ENCODE measurements around the gene ANO4.

ANO4 gene

DNA sequence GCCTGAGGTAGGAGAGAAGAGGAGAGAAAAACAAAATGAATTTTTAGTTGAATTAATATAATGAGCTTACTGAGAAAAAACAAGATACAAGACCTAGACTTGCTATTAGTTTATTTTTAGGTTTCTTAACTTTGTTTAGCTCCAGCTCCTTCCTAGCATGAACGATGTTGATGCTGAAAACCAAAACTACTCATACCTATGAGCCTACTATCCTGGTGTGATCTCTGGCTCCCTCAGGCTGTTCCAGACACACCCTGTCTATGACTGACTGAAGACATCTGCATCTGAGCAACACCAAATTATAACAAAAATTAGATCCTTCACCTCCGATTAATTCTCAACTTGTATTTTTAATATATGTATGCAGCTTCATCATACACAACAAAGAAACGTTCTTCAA is 225.1 kb downstream of the ANO4 start:
- ATAC-seq (replicated peaks; ENCODE audit: extremely low read depth, poor library complexity, severe bottlenecking) = no peak
- Mint-ChIP-seq H3K4me3 (no peak overlapping the region), H3K36me3 (ENCODE audit: insufficient read depth) (no peaks in the 10 kb centered on the region)

DNA sequence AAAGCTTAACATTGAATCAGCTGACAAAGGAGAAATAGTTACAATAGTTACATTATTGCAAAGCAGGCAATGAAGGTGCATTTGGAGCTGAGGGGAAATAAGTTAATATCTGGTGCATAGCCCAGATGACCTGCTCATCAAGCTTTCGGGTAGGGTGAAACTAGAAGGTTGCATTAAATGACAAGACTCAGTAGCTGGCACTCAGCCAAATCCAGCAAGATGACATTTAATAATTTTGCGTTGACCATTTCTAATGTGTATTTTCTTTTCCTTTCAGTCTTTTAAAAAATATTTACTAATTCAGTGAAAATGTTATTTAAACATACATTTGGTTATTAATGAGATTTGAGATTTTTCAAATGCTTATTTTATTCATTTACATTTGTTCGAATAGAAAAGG is 226.9 kb downstream of the ANO4 start:
- no peaks in the 10 kb centered on the region for H3K9me3 Mint-ChIP-seq
- no peak overlapping the region for H3K27ac Mint-ChIP-seq (ENCODE audit: low read depth)
- ATAC-seq (replicated peaks; ENCODE audit: extremely low read depth, poor library complexity, severe bottlenecking) = no peak
- H3K4me1 Mint-ChIP-seq = no peaks in the 10 kb centered on the region
- H3K4me3 Mint-ChIP-seq = no peak overlapping the region
- H3K36me3 Mint-ChIP-seq (ENCODE audit: insufficient read depth) = no peaks in the 10 kb centered on the region
- no peaks in the 10 kb centered on the region for H3K27me3 Mint-ChIP-seq
- DNase-seq (ENCODE audit: low spot score in 2 of 2) = no peak

More for the DNA sequence above, 225.1 kb downstream of the ANO4 start:
- Mint-ChIP-seq H3K27me3 (no peaks in the 10 kb centered on the region), H3K4me1 (no peaks in the 10 kb centered on the region), H3K27ac (ENCODE audit: low read depth) (no peak overlapping the region), H3K9me3 (peaks cover 7% of the 10 kb centered on the region)
- DNase-seq (ENCODE audit: low spot score in 2 of 2) = no peak

DNA sequence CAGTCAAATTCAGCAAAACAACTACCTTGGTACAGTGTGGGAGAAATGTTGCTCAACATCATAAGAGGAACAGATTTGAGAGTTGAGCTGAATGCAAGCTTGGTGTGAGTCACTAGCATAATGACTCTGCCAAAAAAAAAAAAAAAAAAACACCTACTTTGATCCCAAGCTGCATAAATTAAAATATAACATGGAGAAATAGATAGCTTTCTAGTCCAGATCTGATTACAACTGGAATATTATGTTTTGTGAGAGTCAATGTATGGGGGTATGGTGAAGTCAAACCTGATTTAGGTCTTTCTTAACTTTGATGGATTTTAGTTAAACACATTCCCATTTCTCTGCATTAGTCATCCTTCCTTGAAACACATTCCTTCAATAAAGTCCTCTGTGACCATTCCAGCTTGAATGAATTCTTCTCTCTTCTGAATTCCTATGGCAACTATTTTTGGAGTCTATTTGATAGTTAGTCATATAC is 227.4 kb downstream of the ANO4 start:
- no peaks in the 10 kb centered on the region for H3K9me3 Mint-ChIP-seq
- H3K4me1 Mint-ChIP-seq = no peaks in the 10 kb centered on the region
- H3K4me3 Mint-ChIP-seq = no peak overlapping the region
- H3K27ac Mint-ChIP-seq (ENCODE audit: low read depth) = no peak overlapping the region
- no peaks in the 10 kb centered on the region for H3K36me3 Mint-ChIP-seq (ENCODE audit: insufficient read depth)
- no peak for DNase-seq (ENCODE audit: low spot score in 2 of 2)
- ATAC-seq (replicated peaks; ENCODE audit: extremely low read depth, poor library complexity, severe bottlenecking) = no peak
- no peaks in the 10 kb centered on the region for H3K27me3 Mint-ChIP-seq

- DNase-seq (ENCODE audit: low spot score in 2 of 2) = no peak
- no peak overlapping the region for H3K27ac Mint-ChIP-seq (ENCODE audit: low read depth)
- peaks cover 27% of the 10 kb centered on the region for H3K9me3 Mint-ChIP-seq
- H3K4me3 Mint-ChIP-seq = no peak overlapping the region
- no peak for ATAC-seq (replicated peaks; ENCODE audit: extremely low read depth, poor library complexity, severe bottlenecking)
- no peaks in the 10 kb centered on the region for H3K27me3 Mint-ChIP-seq
- peaks cover 1% of the 10 kb centered on the region for H3K36me3 Mint-ChIP-seq (ENCODE audit: insufficient read depth)
- H3K4me1 Mint-ChIP-seq = no peaks in the 10 kb centered on the region
Measured at GRCh38 chr12:101027200-101027599, 232.6 kb downstream of the ANO4 start.

GRCh38 chr12:101027816-101028215 is 233.2 kb downstream of the ANO4 start:
- DNase-seq (ENCODE audit: low spot score in 2 of 2) (no peak), ATAC-seq (replicated peaks; ENCODE audit: extremely low read depth, poor library complexity, severe bottlenecking) (no peak)
- Mint-ChIP-seq H3K4me3 (no peak overlapping the region), H3K9me3 (peaks cover 27% of the 10 kb centered on the region), H3K36me3 (ENCODE audit: insufficient read depth) (peaks cover 1% of the 10 kb centered on the region), H3K27ac (ENCODE audit: low read depth) (no peak overlapping the region), H3K27me3 (no peaks in the 10 kb centered on the region), H3K4me1 (no peaks in the 10 kb centered on the region)

- Mint-ChIP-seq H3K9me3 (peaks cover 5% of the 10 kb centered on the region), H3K4me1 (no peaks in the 10 kb centered on the region), H3K27ac (ENCODE audit: low read depth) (no peak overlapping the region), H3K27me3 (no peaks in the 10 kb centered on the region), H3K36me3 (ENCODE audit: insufficient read depth) (no peaks in the 10 kb centered on the region), H3K4me3 (no peak overlapping the region)
- DNase-seq (ENCODE audit: low spot score in 2 of 2) (no peak), ATAC-seq (replicated peaks; ENCODE audit: extremely low read depth, poor library complexity, severe bottlenecking) (no peak)
Measured at GRCh38 chr12:101038289-101038871, 243.8 kb downstream of the ANO4 start.

- DNase-seq (ENCODE audit: low spot score in 2 of 2) (no peak), ATAC-seq (replicated peaks; ENCODE audit: extremely low read depth, poor library complexity, severe bottlenecking) (no peak)
- Mint-ChIP-seq H3K36me3 (ENCODE audit: insufficient read depth) (no peaks in the 10 kb centered on the region), H3K9me3 (peaks cover 5% of the 10 kb centered on the region), H3K4me3 (no peak overlapping the region), H3K4me1 (no peaks in the 10 kb centered on the region), H3K27me3 (no peaks in the 10 kb centered on the region), H3K27ac (ENCODE audit: low read depth) (no peak overlapping the region)
Measured at GRCh38 chr12:101039848-101040531, 245.4 kb downstream of the ANO4 start.

GRCh38 chr12:101040936-101041335 is 246.4 kb downstream of the ANO4 start:
- H3K4me1 Mint-ChIP-seq = no peaks in the 10 kb centered on the region
- H3K4me3 Mint-ChIP-seq = no peak overlapping the region
- no peak overlapping the region for H3K27ac Mint-ChIP-seq (ENCODE audit: low read depth)

DNA sequence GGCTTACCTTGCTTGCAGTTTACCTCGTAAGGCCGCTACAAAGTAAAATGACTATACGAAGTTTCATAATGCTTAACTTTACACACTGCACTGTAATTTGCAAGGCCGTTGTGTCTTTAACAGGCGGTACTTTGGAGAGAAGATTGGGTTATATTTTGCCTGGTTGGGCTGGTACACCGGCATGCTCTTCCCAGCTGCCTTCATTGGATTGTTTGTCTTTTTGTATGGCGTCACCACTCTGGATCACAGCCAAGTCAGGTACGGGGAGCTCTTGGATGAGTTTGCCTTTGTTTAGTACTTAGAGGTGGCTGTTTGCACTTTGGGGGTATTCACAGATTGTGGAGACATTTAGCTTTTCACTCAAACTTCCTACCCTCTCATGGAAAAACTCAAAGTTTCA is 247.6 kb downstream of the ANO4 start:
- DNase-seq (ENCODE audit: low spot score in 2 of 2) (no peak), ATAC-seq (replicated peaks; ENCODE audit: extremely low read depth, poor library complexity, severe bottlenecking) (no peak)
- no peaks in the 10 kb centered on the region for H3K36me3 Mint-ChIP-seq (ENCODE audit: insufficient read depth)
- H3K9me3 Mint-ChIP-seq = no peaks in the 10 kb centered on the region
- no peaks in the 10 kb centered on the region for H3K27me3 Mint-ChIP-seq
- H3K27ac Mint-ChIP-seq (ENCODE audit: low read depth) = no peak overlapping the region
- H3K4me3 Mint-ChIP-seq = no peak overlapping the region
- no peaks in the 10 kb centered on the region for H3K4me1 Mint-ChIP-seq

More at GRCh38 chr12:101040936-101041335, 246.4 kb downstream of the ANO4 start:
- no peaks in the 10 kb centered on the region for H3K27me3 Mint-ChIP-seq
- peaks cover under 1% of the 10 kb centered on the region for H3K9me3 Mint-ChIP-seq
- DNase-seq (ENCODE audit: low spot score in 2 of 2) (no peak), ATAC-seq (replicated peaks; ENCODE audit: extremely low read depth, poor library complexity, severe bottlenecking) (no peak)
- H3K36me3 Mint-ChIP-seq (ENCODE audit: insufficient read depth) = no peaks in the 10 kb centered on the region

DNA sequence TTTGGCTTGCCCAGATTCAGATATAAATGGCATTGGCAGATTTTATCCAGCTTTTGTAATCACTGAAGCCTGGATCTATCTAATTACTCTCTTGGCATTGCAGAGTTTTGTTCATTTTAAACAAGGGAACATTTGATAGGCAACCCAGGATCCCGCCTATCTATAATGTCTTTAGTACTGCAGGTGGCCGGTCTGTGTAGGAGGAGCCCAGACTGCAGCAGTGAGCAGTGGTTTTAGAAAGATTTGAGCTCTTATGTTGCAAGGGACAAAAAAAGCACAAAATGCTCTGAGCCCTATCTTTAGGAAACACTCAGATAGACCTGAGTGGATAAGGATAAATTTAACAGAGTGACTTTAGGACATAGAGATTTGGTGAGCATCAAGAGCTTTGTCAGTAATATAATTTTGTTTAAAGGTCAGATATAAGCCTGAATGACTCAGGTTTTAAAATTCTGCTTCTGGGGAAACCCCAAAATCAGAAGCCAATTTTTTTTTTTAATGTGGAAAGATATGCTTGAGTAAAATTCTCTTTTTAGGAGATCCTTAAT is 250.0 kb downstream of the ANO4 start:
- ATAC-seq (replicated peaks; ENCODE audit: extremely low read depth, poor library complexity, severe bottlenecking) (no peak), DNase-seq (ENCODE audit: low spot score in 2 of 2) (no peak)
- Mint-ChIP-seq H3K27me3 (no peaks in the 10 kb centered on the region), H3K4me1 (no peaks in the 10 kb centered on the region), H3K36me3 (ENCODE audit: insufficient read depth) (no peaks in the 10 kb centered on the region), H3K4me3 (no peak overlapping the region), H3K9me3 (no peaks in the 10 kb centered on the region), H3K27ac (ENCODE audit: low read depth) (no peak overlapping the region)

- DNase-seq (ENCODE audit: low spot score in 2 of 2) (no peak), ATAC-seq (replicated peaks; ENCODE audit: extremely low read depth, poor library complexity, severe bottlenecking) (no peak)
- no peaks in the 10 kb centered on the region for H3K9me3 Mint-ChIP-seq
- no peaks in the 10 kb centered on the region for H3K4me1 Mint-ChIP-seq
- H3K4me3 Mint-ChIP-seq = no peak overlapping the region
- H3K27me3 Mint-ChIP-seq = no peaks in the 10 kb centered on the region
- no peaks in the 10 kb centered on the region for H3K36me3 Mint-ChIP-seq (ENCODE audit: insufficient read depth)
- H3K27ac Mint-ChIP-seq (ENCODE audit: low read depth) = no peak overlapping the region
Measured at GRCh38 chr12:101045486-101046464, 251.2 kb downstream of the ANO4 start.

GRCh38 chr12:101047652-101048051 is 253.1 kb downstream of the ANO4 start:
- no peak overlapping the region for H3K27ac Mint-ChIP-seq (ENCODE audit: low read depth)
- no peak for ATAC-seq (replicated peaks; ENCODE audit: extremely low read depth, poor library complexity, severe bottlenecking)
- no peaks in the 10 kb centered on the region for H3K4me1 Mint-ChIP-seq
- no peak overlapping the region for H3K4me3 Mint-ChIP-seq
- H3K27me3 Mint-ChIP-seq = no peaks in the 10 kb centered on the region
- H3K36me3 Mint-ChIP-seq (ENCODE audit: insufficient read depth) = no peaks in the 10 kb centered on the region
- DNase-seq (ENCODE audit: low spot score in 2 of 2) = no peak
- no peaks in the 10 kb centered on the region for H3K9me3 Mint-ChIP-seq
